Endothelial cell of umbilical vein (primary cell): Measurements from ENCODE around the gene AMN1. TPM values are rescaled to one million over a fixed set of nuclear protein-coding genes. Genes with fewer than 3 reads are reported as not detected.
"Not testable (repeated sequence)": the region's sequence is repeated elsewhere in the genome, so short reads cannot be mapped to it uniquely, and the experiment has no call there.

Experiments used
- BruUV-seq: library from RNA; stranded (reverse); fragments of 400-500 nt; replicated peaks from 2 replicates; lab custom pipeline; 2021; lab: Mats Ljungman, UMichigan
- CTCF ChIA-PET: fragments of 300-600, 350-600 bp; sonication (Branson Sonifier 250); formaldehyde crosslinking; loops from one replicate; lab custom pipeline; 2021; ENCODE audit warnings: antibody characterized with exemption, inconsistent platforms; lab: Charles Lee
- POLR2A ChIA-PET: fragments of 300-600, 350-600 bp; sonication (Branson Sonifier 250); formaldehyde crosslinking; loops from one replicate; lab custom pipeline; 2021; ENCODE audit warnings: antibody characterized with exemption, inconsistent platforms; lab: Charles Lee
- DNase-seq: peaks from one replicate; pipeline ENCODE4 v3.0.0-alpha.2; 2011; ENCODE audit warnings: low read depth, low spot score
- FAIRE-seq: peaks from 2 replicates; lab custom pipeline; 2011; peaks lifted over from hg19 to GRCh38; lab: Jason Lieb, UNC
- H2AFZ ChIP-seq: 2 replicates; pipeline ENCODE4 v1.6.0; 2012; ENCODE audit warnings: low read depth, low read length, control low read depth, inconsistent platforms
- H3K27ac ChIP-seq: 2 replicates; pipeline ENCODE4 v1.5.1; 2011; ENCODE audit warnings: low read depth, mild to moderate bottlenecking, control low read depth, low read length, moderate library complexity; ENCODE audit not compliant: insufficient read depth
- H3K27me3 ChIP-seq, 2 experiments: 2 replicates each; pipeline versions ENCODE4 v1.6.0 to v1.6.1; 2011; ENCODE audit warnings: low read length in 2 of 2, mixed read lengths in 1 of 2; ENCODE audit not compliant: control insufficient read depth in 2 of 2, insufficient read depth in 2 of 2
- H3K36me3 ChIP-seq, 2 experiments: 2 replicates in 1 of 2; 3 replicates in 1 of 2; pipeline ENCODE4 v1.5.1; 2011; ENCODE audit warnings: low read length in 2 of 2, mild to moderate bottlenecking in 1 of 2, moderate library complexity in 1 of 2; ENCODE audit not compliant: control insufficient read depth in 2 of 2, insufficient read depth in 2 of 2; ENCODE audit errors: extremely low read depth in 1 of 2
- H3K4me1 ChIP-seq: 3 replicates; pipeline ENCODE4 v1.5.1; 2011; ENCODE audit warnings: mild to moderate bottlenecking, low read length; ENCODE audit not compliant: control insufficient read depth, insufficient read depth; ENCODE audit errors: extremely low read depth
- H3K4me2 ChIP-seq: 2 replicates; pipeline ENCODE4 v1.6.1; 2011; ENCODE audit warnings: low read length, control low read depth, mixed read lengths; ENCODE audit not compliant: insufficient read depth
- H3K4me3 ChIP-seq, 3 experiments: fragments of 200-600 bp in 1 of 3; sonication (generic), shearing (Covaris generic) in 1 of 3; replicated peaks in 1 of 3; 2 replicates each; pipeline ENCODE4 v1.5.1; 2011 to 2016; ENCODE audit warnings: control low read depth in 3 of 3, low read length in 3 of 3, mild to moderate bottlenecking in 2 of 3, inconsistent platforms in 1 of 3, low read depth in 1 of 3, moderate library complexity in 1 of 3; ENCODE audit not compliant: insufficient read depth in 1 of 3
- H3K79me2 ChIP-seq: 2 replicates; pipeline ENCODE4 v1.6.0; 2012; ENCODE audit warnings: low read length, inconsistent platforms; ENCODE audit not compliant: control insufficient read depth, insufficient read depth
- H3K9ac ChIP-seq: replicated peaks from 2 replicates; pipeline ENCODE3; 2011; ENCODE audit warnings: low read length, control low read depth; ENCODE audit not compliant: insufficient read depth; ENCODE audit errors: extremely low read depth
- H3K9me1 ChIP-seq: replicated peaks from 3 replicates; pipeline ENCODE4 v1.6.0; 2011; ENCODE audit warnings: mild to moderate bottlenecking, low read length; ENCODE audit not compliant: control insufficient read depth, insufficient read depth; ENCODE audit errors: extremely low read depth
- H3K9me3 ChIP-seq: replicated peaks from 2 replicates; pipeline ENCODE4 v1.5.1; 2012; ENCODE audit warnings: low read length, inconsistent platforms; ENCODE audit not compliant: control insufficient read depth, insufficient read depth
- H4K20me1 ChIP-seq: replicated peaks from 2 replicates; pipeline ENCODE3; 2011; ENCODE audit warnings: mild to moderate bottlenecking, low read length; ENCODE audit not compliant: control insufficient read depth, insufficient read depth; ENCODE audit errors: extremely low read depth
- CTCF ChIP-seq, 2 donors: IDR thresholded peaks; 1 replicate in 1 of 2; 2 replicates in 1 of 2; pipeline ENCODE4 v1.5.1; 2011; ENCODE audit warnings: low read length in 2 of 2, mild to moderate bottlenecking in 2 of 2, moderate library complexity in 2 of 2, control low read depth in 1 of 2, inconsistent platforms in 1 of 2, low read depth in 1 of 2; ENCODE audit not compliant: insufficient read depth in 1 of 2; ENCODE audit errors: extremely low read depth in 1 of 2
- EZH2 ChIP-seq: IDR thresholded peaks from 2 replicates; pipeline ENCODE4 v1.6.1; 2012; ENCODE audit warnings: borderline replicate concordance, low read depth, mild to moderate bottlenecking, moderate library complexity, low read length, inconsistent platforms; ENCODE audit not compliant: severe bottlenecking
- FOS ChIP-seq: IDR thresholded peaks from 2 replicates; pipeline ENCODE4 v1.6.1; 2011; ENCODE audit warnings: mild to moderate bottlenecking, low read length, moderate library complexity, borderline replicate concordance; ENCODE audit not compliant: insufficient read depth
- POLR2AphosphoS5 ChIP-seq: IDR thresholded peaks from 2 replicates; pipeline ENCODE4 v1.6.1; 2012; ENCODE audit warnings: low read depth, mild to moderate bottlenecking, control low read depth, low read length, moderate library complexity; ENCODE audit not compliant: insufficient read depth
- dilution Hi-C: fragments of 300-500 bp; cut with MboI; formaldehyde crosslinking; loops from one replicate; pipeline ENCODE4 v1.15.0; 2019; ENCODE audit warnings: low sequenced_read_pairs; ENCODE audit not compliant: extremely low pct_ligation_motif_present
- intact Hi-C: fragments of 100-400 bp; cut with micrococcal nuclease; formaldehyde crosslinking; loops from one replicate; pipeline ENCODE4 v1.10.0; 2022
- polyA plus RNA-seq, 4 experiments: library from polyadenylated mRNA; depleted of rRNA in 3 of 4; stranded (reverse) in 3 of 4; unstranded in 1 of 4; fragments of >200 nt; gene quantifications; 2 replicates each; pipeline versions ENCODE4 v1.2.1 to v1.2.3, GENCODE V29; 2011 to 2012; ENCODE audit warnings: missing spikeins in 1 of 4
- total RNA-seq: library from RNA; stranded (reverse); gene quantifications from 2 replicates; pipeline ENCODE4 v1.2.3, GENCODE V29; 2021

AMN1 gene
- total and polyA plus RNA-seq, 2 donors (not counting 3 experiments of a cell fraction or from before 2014, with no cell fraction given), result 8.5 to 18.0 TPM

- peak overlapping the region; percentile 95 for H3K27ac ChIP-seq
- POLR2A ChIA-PET, result interaction anchor here (1.0 to 1.9 kb wide), 5 partner anchors 16 to 405 kb away, joined by 3 to 13 read pairs (median 4); partner anchors contain the start of gene ETFBKMT
Observed at GRCh38 chr12:31731203-31731602, 2.4 kb upstream of the AMN1 start.

GRCh38 chr12:31729705-31730104 lies 884 bp upstream of the AMN1 start:
- no peak overlapping the region for H2AFZ ChIP-seq
- peak overlapping the region; percentile 83 for H3K27ac ChIP-seq
- H3K4me3 ChIP-seq, result peak overlapping the region in 2 of 3 experiments; percentile 42 to 61
- H3K9me1 ChIP-seq, result no peaks in the 10 kb centered on the region
- CTCF ChIA-PET, result interaction anchor here (1.0 to 1.4 kb wide), 2 partner anchors 19 to 583 kb away, joined by 4 read pairs; no protein-coding TSS in a partner anchor
- peak overlapping the region; percentile 62 for H3K4me2 ChIP-seq
- H3K9ac ChIP-seq, result peak overlapping the region; percentile 72
- dilution Hi-C loops (no loop called here), intact Hi-C loops (loop anchor here (1.0 to 5.0 kb wide), 2 partner anchors 146 to 378 kb away; partner anchors contain the start of gene BICD1)
- no peaks in the 10 kb centered on the region for H3K27me3 ChIP-seq
- POLR2A ChIA-PET, result interaction anchor here (1.2 kb wide), 1 partner anchor 14 kb away, joined by 5 read pairs; no protein-coding TSS in a partner anchor
- DNase-seq (no peak), FAIRE-seq (no peak)
- peaks cover 3% of the 10 kb centered on the region for H3K9me3 ChIP-seq
- H3K79me2 ChIP-seq, result peaks cover 3% of the 10 kb centered on the region
- no TSS peak for BruUV-seq
- no peak for TF ChIP-seq CTCF (IDR thresholded peaks at IDR 0.05; ENCODE audit: extremely low read depth in 1 of 2, insufficient read depth in 1 of 2, low read depth in 1 of 2, low read length in 2 of 2)
- no peak for TF ChIP-seq EZH2
- TF ChIP-seq FOS, result no peak
- TF ChIP-seq POLR2AphosphoS5, result no peak
- peaks cover 37% of the 10 kb centered on the region for H3K4me1 ChIP-seq
- no peaks in the 10 kb centered on the region for H3K36me3 ChIP-seq
- no peaks in the 10 kb centered on the region for H4K20me1 ChIP-seq

More at GRCh38 chr12:31731203-31731602, 2.4 kb upstream of the AMN1 start:
- TSS peak; percentile 54 for BruUV-seq
- H3K36me3 ChIP-seq, H2AFZ ChIP-seq, intact Hi-C loops, FAIRE-seq, DNase-seq, H3K27me3 ChIP-seq, H3K9me1 ChIP-seq, H3K79me2 ChIP-seq, H3K4me3 ChIP-seq, H3K9me3 ChIP-seq, dilution Hi-C loops, H4K20me1 ChIP-seq: not testable (repeated sequence)
- Histone ChIP-seq H3K4me1 (peaks cover 37% of the 10 kb centered on the region), H3K9ac (peak overlapping the region; percentile 75), H3K4me2 (peak overlapping the region; percentile 62)
- CTCF ChIA-PET, result interaction anchor here (1.0 to 2.5 kb wide), 13 partner anchors 16 to 581 kb away, joined by 3 to 20 read pairs (median 6); no protein-coding TSS in a partner anchor
